Fibroblast of villous mesenchyme (primary cell): ENCODE measurements around the gene PHLDA2. TPM values are rescaled to one million over a fixed set of nuclear protein-coding genes. Genes with fewer than 3 reads are reported as not detected.

Experiments used
- DNase-seq: peaks from one replicate; pipeline ENCODE4 v3.0.0-alpha.2; 2010; ENCODE audit warnings: low read depth
- H3K4me3 ChIP-seq: 2 replicates; pipeline ENCODE4 v1.5.1; 2011; ENCODE audit warnings: low read depth, mild to moderate bottlenecking, low read length
- CTCF ChIP-seq: IDR thresholded peaks from 2 replicates; pipeline ENCODE4 v1.5.1; 2012; ENCODE audit warnings: low read depth, mild to moderate bottlenecking, low read length; ENCODE audit not compliant: insufficient read depth
- total RNA-seq: library from RNA; depleted of rRNA; stranded (reverse); fragments of >200 nt; gene quantifications from 2 replicates; pipeline ENCODE4 v1.2.3, GENCODE V29; 2012

Gene PHLDA2
- total RNA-seq, 1 donor, result 7.3 TPM

- H3K4me3 ChIP-seq, result no peak overlapping the region
- no peak for DNase-seq
- TF ChIP-seq CTCF, result no peak
These were observed 30.0 kb downstream of the PHLDA2 start for GRCh38 chr11:2899080-2899783.

- DNase-seq, result peak; percentile 93
- TF ChIP-seq CTCF, result no peak
- no peak overlapping the region for H3K4me3 ChIP-seq
These were observed 30.7 kb downstream of the PHLDA2 start for GRCh38 chr11:2898366-2899079.

- H3K4me3 ChIP-seq, result no peak overlapping the region
- DNase-seq, result no peak
- no peak for TF ChIP-seq CTCF
These were observed 32.2 kb downstream of the PHLDA2 start for GRCh38 chr11:2897048-2897447.

GRCh38 chr11:2896047-2896446 is 33.2 kb downstream of the PHLDA2 start:
- H3K4me3 ChIP-seq, result no peak overlapping the region
- no peak for TF ChIP-seq CTCF
- no peak for DNase-seq

GRCh38 chr11:2893935-2894334 is 35.3 kb downstream of the PHLDA2 start:
- DNase-seq, result no peak
- no peak overlapping the region for H3K4me3 ChIP-seq
- no peak for TF ChIP-seq CTCF

- peak overlapping the region; percentile 52 for H3K4me3 ChIP-seq
- no peak for TF ChIP-seq CTCF
- DNase-seq, result no peak
These were observed 36.2 kb downstream of the PHLDA2 start for GRCh38 chr11:2892967-2893528.
